Vagina (tissue), 2 donors: ENCODE data around the gene SRD5A1.

ENCODE experiments used
- POLR2A ChIP-seq, 2 donors: fragments of 450-650 bp; IDR thresholded peaks; one replicate each; pipeline ENCODE4 v1.6.1; 2017; ENCODE audit warnings: antibody characterized with exemption in 2 of 2, mild to moderate bottlenecking in 2 of 2, moderate library complexity in 2 of 2
- TF ChIP-seq, protein P1 (sequence below), 3 experiments: fragments of 450-650 bp in 2 of 3; fragments of 200-600 bp in 1 of 3; sonication (generic) in 1 of 3; IDR thresholded peaks; one replicate each; pipeline ENCODE4 v1.5.1; 2017 to 2019; ENCODE audit warnings: antibody characterized with exemption in 3 of 3, mild to moderate bottlenecking in 2 of 3, moderate library complexity in 2 of 3

DNA sequence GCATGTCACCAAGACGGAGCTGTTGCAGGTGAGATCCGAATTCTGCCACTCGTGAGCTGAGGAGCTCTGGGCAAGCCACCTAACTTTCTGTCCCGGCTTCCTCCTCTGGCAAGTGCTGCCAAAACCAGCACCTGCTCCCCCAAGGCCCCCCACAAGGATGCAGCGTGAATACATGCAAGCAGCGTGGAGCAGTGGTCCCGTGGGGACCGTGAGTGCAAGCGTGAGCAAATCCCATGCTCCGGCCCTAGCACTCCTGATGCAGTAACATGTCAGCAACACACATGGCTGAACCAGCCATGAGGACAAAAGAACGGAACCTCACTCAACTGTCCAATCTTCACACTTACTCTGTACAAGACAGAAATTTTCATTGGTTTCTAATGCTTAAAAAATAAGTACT, 31.4 kb upstream of the SRD5A1 start:
- TF ChIP-seq, protein P1, sequence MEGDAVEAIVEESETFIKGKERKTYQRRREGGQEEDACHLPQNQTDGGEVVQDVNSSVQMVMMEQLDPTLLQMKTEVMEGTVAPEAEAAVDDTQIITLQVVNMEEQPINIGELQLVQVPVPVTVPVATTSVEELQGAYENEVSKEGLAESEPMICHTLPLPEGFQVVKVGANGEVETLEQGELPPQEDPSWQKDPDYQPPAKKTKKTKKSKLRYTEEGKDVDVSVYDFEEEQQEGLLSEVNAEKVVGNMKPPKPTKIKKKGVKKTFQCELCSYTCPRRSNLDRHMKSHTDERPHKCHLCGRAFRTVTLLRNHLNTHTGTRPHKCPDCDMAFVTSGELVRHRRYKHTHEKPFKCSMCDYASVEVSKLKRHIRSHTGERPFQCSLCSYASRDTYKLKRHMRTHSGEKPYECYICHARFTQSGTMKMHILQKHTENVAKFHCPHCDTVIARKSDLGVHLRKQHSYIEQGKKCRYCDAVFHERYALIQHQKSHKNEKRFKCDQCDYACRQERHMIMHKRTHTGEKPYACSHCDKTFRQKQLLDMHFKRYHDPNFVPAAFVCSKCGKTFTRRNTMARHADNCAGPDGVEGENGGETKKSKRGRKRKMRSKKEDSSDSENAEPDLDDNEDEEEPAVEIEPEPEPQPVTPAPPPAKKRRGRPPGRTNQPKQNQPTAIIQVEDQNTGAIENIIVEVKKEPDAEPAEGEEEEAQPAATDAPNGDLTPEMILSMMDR (IDR thresholded peaks at IDR 0.05), result no peak
- no peak for TF ChIP-seq POLR2A (IDR thresholded peaks at IDR 0.05)
